Activated CD8-positive, alpha-beta memory T cell treated with anti-CD3 and anti-CD28 coated beads for 48 hours (primary cell): ENCODE results near the gene CDHR1.

Source experiments
- DNase-seq, 3 experiments: peaks; one replicate each; pipeline ENCODE4 v3.0.0-alpha.2; 2020; ENCODE audit warnings: low read depth in 2 of 3, low spot score in 2 of 3

CDHR1 gene

DNA sequence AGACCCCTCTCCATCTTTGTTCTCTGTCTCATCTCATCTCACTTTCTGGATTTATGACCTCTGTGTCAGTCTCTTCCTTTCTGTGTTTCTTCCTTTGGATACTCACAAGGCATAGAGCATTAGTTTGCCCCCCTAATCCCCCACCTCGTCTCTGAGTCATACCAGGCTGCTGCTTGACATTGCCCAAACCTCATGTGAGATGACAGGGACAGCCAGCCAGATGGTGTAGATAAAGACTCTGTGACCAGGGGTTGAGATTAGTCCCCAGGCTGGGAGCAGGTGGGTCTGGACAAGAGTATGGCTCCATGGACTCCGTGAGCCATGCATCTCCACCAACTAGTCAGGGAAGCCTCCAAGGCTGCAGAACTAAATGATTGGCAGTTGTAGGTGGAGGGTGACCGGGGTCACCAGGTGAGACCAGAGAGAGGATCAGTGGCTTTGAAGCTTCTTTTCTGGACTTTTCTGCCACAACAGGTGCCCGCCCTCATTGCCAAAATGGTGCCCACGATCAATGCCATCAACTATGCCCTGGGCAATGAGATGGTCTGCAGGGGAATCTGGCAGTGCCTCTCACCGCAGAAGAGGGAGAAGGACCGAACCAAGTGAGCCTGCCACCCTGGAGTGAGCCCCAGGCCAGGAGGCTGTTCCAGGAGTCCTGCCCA, 63.8 kb downstream of the CDHR1 start:
- no peak for DNase-seq

DNA sequence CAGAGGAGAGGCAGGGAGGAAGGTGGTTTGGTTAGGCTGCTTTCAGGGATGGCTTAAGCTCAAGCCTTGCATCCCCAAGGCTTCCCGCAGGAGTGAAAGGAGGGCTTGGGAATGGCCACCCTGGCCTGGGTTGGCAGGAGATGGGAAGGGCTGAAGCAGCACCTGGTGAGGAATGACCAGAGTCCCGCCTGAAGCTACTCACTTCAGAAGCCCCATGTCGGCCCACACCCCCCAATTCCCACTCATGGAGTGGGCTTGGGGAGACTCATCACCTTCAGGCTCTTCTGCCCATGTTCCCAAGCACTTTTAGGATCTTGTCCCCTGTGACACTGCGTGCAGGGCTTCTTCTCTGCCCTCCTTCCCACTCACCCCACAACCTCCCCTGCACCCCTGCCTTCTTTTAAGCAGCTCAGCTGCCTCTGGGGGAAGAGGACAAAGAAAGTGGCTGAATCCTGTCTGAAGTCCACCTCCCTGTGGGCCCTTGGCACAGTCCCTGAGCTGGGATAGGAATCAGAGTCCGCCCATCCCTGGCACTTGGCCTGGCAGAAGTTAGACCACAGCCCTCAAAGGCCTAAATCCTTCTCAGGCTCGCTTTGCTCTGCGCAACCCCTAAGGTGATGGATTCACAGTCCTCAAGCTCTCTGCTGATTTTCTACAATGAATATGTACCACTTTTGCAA, 67.0 kb downstream of the CDHR1 start:
- DNase-seq, result no peak

- DNase-seq, result no peak
Measured at GRCh38 chr10:84262190-84262956, 68.0 kb downstream of the CDHR1 start.

- no peak for DNase-seq
Measured at GRCh38 chr10:84263716-84264115, 69.4 kb downstream of the CDHR1 start.

DNA sequence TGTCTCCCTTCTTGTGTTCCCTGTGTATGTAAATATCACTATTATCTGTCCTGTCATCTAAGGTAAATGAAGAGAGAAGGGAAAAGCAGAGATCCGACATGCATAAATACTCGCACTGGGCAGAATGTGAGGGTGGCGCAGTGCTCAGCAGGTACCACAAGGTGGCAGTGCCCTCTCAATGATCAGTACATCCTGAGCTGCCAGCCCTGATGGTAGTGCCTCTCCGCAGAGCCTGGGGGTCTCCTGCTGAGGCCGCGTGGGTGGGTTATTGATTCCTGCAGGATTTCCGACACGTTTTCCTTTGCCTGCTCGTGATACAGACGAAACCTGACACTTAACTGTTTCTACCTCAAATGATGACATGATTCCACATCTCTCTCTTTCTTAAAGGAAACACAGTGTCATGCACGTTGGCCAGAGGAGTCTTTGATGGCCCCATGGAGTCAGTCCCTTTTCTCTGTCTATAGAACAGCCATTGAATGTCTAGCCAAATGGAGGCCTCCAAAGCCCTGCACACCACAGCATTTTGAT, 70.3 kb downstream of the CDHR1 start:
- DNase-seq, result peak; percentile 25 to 44 (median 40)

- DNase-seq, result no peak
Measured at GRCh38 chr10:84265418-84265817, 71.1 kb downstream of the CDHR1 start.

DNA sequence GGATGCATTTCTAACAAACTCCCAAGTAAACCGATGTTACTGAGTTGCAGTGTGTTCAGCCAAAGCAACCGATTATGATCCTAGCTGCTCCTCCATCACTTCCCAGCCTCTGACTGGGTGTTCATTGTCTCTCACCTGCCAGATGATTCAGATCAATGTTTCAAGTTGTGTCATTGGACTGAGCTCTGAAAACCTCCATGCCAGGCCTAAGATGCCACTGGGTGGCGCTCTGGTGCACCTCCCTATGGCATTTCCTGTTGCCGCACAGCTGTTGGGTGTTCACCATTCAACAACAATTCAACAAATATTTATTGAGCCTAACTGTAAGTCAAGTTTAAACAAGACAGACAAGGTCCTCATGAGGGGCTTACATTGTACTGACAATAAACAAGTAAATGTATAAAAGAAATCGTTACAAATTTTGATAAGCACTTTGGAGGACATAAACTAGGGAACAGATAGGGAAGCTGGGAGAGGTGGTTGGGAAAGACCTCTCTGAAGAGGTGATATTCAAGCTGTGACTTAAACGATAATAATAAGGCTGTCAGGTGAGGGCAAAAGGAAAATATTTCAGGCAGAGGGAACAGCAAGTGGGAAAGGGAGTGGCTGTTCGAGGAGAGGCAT, 73.3 kb downstream of the CDHR1 start:
- peak; percentile 32 to 61 (median 44) for DNase-seq

DNA sequence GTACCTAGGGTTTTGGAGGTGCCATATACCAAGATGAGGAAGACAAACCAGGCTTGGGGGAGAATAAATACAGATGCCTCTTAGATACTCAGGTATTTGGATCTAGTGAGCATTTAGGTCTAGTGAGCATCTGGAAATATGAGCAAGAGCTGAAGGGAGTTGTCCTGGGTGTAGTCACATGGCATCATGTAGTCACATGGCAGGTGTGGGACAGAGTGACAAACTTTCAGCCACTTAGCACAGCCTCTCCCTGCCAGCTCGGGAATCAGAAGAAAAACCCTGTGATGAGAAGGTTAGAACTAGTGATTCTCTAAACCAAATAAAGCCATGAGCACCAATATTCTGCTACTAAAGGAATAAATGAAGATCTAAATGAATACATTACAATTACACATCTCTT, 74.8 kb downstream of the CDHR1 start:
- no peak for DNase-seq
